GM19372 (cell line): ENCODE measurements around the gene BCAR1.
"Not testable (repeated sequence)": the region's sequence is repeated elsewhere in the genome, so short reads cannot be mapped to it uniquely, and the experiment has no call there.

Source experiments
- ATAC-seq: cut with Tn5 transposase; IDR thresholded peaks from one replicate; pipeline ENCODE4 v1.9.1; 2021; ENCODE audit warnings: mild to moderate bottlenecking, low read depth, moderate library complexity; ENCODE audit not compliant: unreplicated experiment

BCAR1 gene

GRCh38 chr16:75251280-75252048 lies at the start of gene BCAR1:
TSS of gene BCAR1 (minus strand) at chr16:75251624. CDS start at chr16:75251482, 142 bp downstream.
- peak; percentile 83 for ATAC-seq

GRCh38 chr16:75298267-75298666 lies 46.8 kb upstream of the BCAR1 start:
- ATAC-seq = no peak

- no peak for ATAC-seq
Measured at GRCh38 chr16:75296606-75297005, 45.2 kb upstream of the BCAR1 start.

- ATAC-seq = no peak
Measured at GRCh38 chr16:75294773-75295459, 43.5 kb upstream of the BCAR1 start.

GRCh38 chr16:75293772-75294171 lies 42.3 kb upstream of the BCAR1 start:
- ATAC-seq = no peak

- ATAC-seq = no peak
Measured at GRCh38 chr16:75293173-75293572, 41.7 kb upstream of the BCAR1 start.

GRCh38 chr16:75292691-75293090 lies 41.3 kb upstream of the BCAR1 start:
- no peak for ATAC-seq

GRCh38 chr16:75289189-75289588 lies 37.8 kb upstream of the BCAR1 start:
- no peak for ATAC-seq

GRCh38 chr16:75288596-75289120 lies 37.2 kb upstream of the BCAR1 start:
- no peak for ATAC-seq

- ATAC-seq = no peak
Measured at GRCh38 chr16:75288181-75288580, 36.8 kb upstream of the BCAR1 start.

- ATAC-seq = no peak
Measured at GRCh38 chr16:75287708-75288107, 36.3 kb upstream of the BCAR1 start.

- no peak for ATAC-seq
Measured at GRCh38 chr16:75286389-75286788, 35.0 kb upstream of the BCAR1 start.

- ATAC-seq = no peak
Measured at GRCh38 chr16:75282466-75283281, 31.2 kb upstream of the BCAR1 start.

GRCh38 chr16:75281826-75282225 lies 30.4 kb upstream of the BCAR1 start:
- no peak for ATAC-seq

- not testable (repeated sequence) for ATAC-seq
Measured at GRCh38 chr16:75281009-75281408, 29.6 kb upstream of the BCAR1 start.

- no peak for ATAC-seq
Measured at GRCh38 chr16:75280331-75280804, 28.9 kb upstream of the BCAR1 start.

GRCh38 chr16:75279305-75279704 lies 27.9 kb upstream of the BCAR1 start:
- ATAC-seq = no peak

GRCh38 chr16:75273054-75273925 lies 21.9 kb upstream of the BCAR1 start:
- ATAC-seq = no peak

GRCh38 chr16:75272629-75273028 lies 21.2 kb upstream of the BCAR1 start:
- not testable (repeated sequence) for ATAC-seq

GRCh38 chr16:75272097-75272551 lies 20.7 kb upstream of the BCAR1 start:
- ATAC-seq = no peak
